Left ventricle myocardium inferior (tissue), 1 donor: ENCODE measurements around the gene SCN2A. TPM values are rescaled to one million over a fixed set of nuclear protein-coding genes. Genes with fewer than 3 reads are reported as not detected.

ENCODE experiments used
- DNase-seq: peaks from one replicate; pipeline ENCODE4 v3.0.0-alpha.2; 2020
- H3K27ac ChIP-seq: fragments of 200-600 bp; replicated peaks from 2 replicates; pipeline ENCODE4 v1.8.0; 2021
- H3K27me3 ChIP-seq: fragments of 200-600 bp; 2 replicates; pipeline ENCODE4 v1.8.0; 2021; ENCODE audit warnings: low read depth
- H3K36me3 ChIP-seq: fragments of 200-600 bp; 2 replicates; pipeline ENCODE4 v1.8.0; 2021
- H3K4me1 ChIP-seq: fragments of 200-600 bp; 2 replicates; pipeline ENCODE4 v1.8.0; 2021
- H3K4me3 ChIP-seq: fragments of 200-600 bp; 2 replicates; pipeline ENCODE4 v1.8.0; 2021; ENCODE audit warnings: mild to moderate bottlenecking, moderate library complexity
- H3K9me3 ChIP-seq: fragments of 200-600 bp; replicated peaks from 2 replicates; pipeline ENCODE4 v1.8.0; 2021
- intact Hi-C: fragments of 100-400 bp; cut with micrococcal nuclease; formaldehyde crosslinking; loops from one replicate; pipeline ENCODE4 v1.11.0; 2022
- total RNA-seq: library from RNA; stranded (reverse); fragmentation: NEBNext Ultra II Directional; extraction: Animal tissue kit (Norgen Biotek cat#: 25700); gene quantifications from one replicate; pipeline ENCODE4 v1.2.1, GENCODE V29; 2021
- TF ChIP-seq, protein P1 (sequence below): fragments of 200-600 bp; IDR thresholded peaks from 2 replicates; pipeline ENCODE4 v1.8.0; 2021; ENCODE audit warnings: antibody characterized with exemption, mild to moderate bottlenecking, borderline replicate concordance
- donor health status: DM: no; HTN: yes; CAD: no; lungs with severe emphysema.

The SCN2A gene
- total RNA-seq, 1 donor from 2014 or later, result 0.08 TPM

DNA sequence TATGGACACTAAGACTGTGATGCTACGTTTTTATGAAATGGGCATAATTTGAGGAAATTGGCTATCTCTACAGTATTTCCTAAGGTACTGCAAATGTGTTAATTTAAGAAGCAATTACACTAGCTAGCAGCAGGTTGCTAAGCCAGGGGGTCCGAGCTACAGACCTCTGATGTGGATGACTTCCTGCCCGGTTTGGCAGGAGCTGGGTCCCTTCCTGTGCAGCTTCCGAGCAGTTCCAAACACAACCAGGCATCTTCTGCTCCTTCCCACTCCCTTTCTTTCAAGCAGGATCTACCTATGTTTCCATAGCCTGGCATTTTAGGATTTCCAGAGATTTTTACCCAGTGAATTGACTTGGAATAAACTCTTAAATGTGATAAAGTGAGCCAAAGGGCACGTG is 55.7 kb downstream of the SCN2A start:
- Histone ChIP-seq H3K9me3 (no peaks in the 10 kb centered on the region), H3K4me3 (no peak overlapping the region), H3K4me1 (peaks cover 3% of the 10 kb centered on the region), H3K36me3 (no peaks in the 10 kb centered on the region), H3K27ac (no peak overlapping the region), H3K27me3 (no peaks in the 10 kb centered on the region)
- no peak for DNase-seq
- TF ChIP-seq, protein P1, sequence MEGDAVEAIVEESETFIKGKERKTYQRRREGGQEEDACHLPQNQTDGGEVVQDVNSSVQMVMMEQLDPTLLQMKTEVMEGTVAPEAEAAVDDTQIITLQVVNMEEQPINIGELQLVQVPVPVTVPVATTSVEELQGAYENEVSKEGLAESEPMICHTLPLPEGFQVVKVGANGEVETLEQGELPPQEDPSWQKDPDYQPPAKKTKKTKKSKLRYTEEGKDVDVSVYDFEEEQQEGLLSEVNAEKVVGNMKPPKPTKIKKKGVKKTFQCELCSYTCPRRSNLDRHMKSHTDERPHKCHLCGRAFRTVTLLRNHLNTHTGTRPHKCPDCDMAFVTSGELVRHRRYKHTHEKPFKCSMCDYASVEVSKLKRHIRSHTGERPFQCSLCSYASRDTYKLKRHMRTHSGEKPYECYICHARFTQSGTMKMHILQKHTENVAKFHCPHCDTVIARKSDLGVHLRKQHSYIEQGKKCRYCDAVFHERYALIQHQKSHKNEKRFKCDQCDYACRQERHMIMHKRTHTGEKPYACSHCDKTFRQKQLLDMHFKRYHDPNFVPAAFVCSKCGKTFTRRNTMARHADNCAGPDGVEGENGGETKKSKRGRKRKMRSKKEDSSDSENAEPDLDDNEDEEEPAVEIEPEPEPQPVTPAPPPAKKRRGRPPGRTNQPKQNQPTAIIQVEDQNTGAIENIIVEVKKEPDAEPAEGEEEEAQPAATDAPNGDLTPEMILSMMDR, result no peak
- intact Hi-C loops, result loop anchor here (10.0 kb wide), 1 partner anchor 60 kb away; the partner anchor contains the start of gene SCN2A

GRCh38 chr2:165295643-165296042 is 56.4 kb downstream of the SCN2A start:
- no peaks in the 10 kb centered on the region for H3K36me3 ChIP-seq
- TF ChIP-seq, protein P1, result no peak
- intact Hi-C loops, result loop anchor here (10.0 kb wide), 1 partner anchor 61 kb away; the partner anchor contains the start of gene SCN2A
- H3K4me3 ChIP-seq, result no peak overlapping the region
- H3K9me3 ChIP-seq, result no peaks in the 10 kb centered on the region
- no peak for DNase-seq
- H3K27me3 ChIP-seq, result no peaks in the 10 kb centered on the region
- H3K4me1 ChIP-seq, result peaks cover 3% of the 10 kb centered on the region
- H3K27ac ChIP-seq, result no peak overlapping the region

DNA sequence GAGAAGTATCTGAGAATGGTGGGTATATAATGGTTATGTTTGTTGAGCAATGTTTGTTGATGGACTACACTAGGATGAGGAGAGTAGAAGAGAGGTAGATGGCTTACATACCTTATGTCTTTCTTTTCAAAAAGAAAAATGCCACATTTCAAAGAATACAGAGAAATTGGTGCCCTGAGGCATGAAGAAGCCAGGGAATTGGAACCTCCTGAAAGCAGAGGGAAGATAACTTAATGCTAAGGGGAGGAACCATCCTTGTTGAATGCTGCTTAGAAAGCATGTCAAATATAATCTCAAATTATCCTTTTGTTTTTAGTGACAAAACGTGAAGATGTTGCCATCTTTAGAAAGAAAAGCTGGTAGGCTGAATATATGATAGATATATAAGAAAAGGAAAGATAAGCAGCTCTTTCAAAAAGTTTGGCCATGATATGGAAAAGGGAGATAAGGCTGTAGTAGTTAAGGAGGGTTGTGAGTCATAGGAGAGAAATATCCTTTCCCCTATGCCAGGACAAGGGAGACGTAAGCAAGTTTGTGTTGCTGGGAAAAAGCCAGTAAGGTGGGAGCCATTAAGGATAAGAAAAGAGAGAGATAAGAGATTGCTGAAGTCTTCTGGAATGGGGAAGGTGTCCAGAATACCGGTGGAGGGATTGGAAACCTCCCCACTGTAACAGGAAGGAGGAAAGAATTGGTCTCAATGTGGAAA is 66.3 kb downstream of the SCN2A start:
- H3K9me3 ChIP-seq, result no peaks in the 10 kb centered on the region

DNA sequence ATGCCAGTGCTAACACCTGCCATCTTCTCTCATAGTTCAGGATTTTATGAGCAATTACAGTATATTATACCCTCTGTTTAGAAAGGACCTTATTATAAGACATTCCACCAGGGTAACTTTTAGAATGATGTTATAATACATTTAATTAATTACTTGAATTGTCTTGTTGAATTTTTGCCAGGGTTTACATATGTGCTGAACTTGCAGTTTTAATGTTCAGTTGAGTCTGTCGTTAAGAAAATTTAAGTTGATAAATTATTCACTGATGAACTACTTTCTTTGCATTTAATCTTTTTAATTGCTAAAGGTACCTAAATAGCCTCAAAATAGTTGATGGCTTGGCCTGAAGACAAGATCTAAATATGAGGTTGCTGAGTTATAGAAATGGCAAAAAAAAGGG is 68.1 kb downstream of the SCN2A start:
- Histone ChIP-seq H3K27me3 (peaks cover 4% of the 10 kb centered on the region), H3K4me1 (no peaks in the 10 kb centered on the region), H3K4me3 (no peak overlapping the region), H3K9me3 (no peaks in the 10 kb centered on the region), H3K36me3 (no peaks in the 10 kb centered on the region), H3K27ac (no peak overlapping the region)
- intact Hi-C loops, result no loop called here
- no peak for DNase-seq
- TF ChIP-seq, protein P1, result no peak

More for the DNA sequence above, 66.3 kb downstream of the SCN2A start:
- Histone ChIP-seq H3K27me3 (peaks cover 4% of the 10 kb centered on the region), H3K4me3 (no peak overlapping the region), H3K36me3 (no peaks in the 10 kb centered on the region), H3K27ac (no peak overlapping the region), H3K4me1 (no peaks in the 10 kb centered on the region)
- intact Hi-C loops, result no loop called here
- TF ChIP-seq, protein P1, result no peak
- no peak for DNase-seq

DNA sequence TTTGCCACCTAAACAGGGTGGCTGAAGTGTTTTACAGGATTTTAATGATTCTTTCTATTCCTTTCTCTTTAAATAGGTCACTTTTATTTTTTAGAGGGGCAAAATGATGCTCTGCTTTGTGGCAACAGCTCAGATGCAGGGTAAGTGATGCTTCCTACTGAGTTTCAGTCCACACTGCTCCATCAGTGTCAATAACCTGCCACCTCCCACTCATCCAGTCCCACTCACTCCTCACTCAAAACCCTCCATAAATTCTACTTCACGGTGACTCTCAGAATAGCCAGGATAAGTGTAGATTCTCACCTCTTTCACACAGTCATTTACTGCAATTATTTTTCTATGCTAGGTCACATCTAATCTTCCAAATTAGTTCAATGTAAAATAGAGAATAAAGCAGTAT is 72.7 kb downstream of the SCN2A start:
- DNase-seq, result no peak
- TF ChIP-seq, protein P1, result no peak
- Histone ChIP-seq H3K9me3 (no peaks in the 10 kb centered on the region), H3K4me3 (no peak overlapping the region), H3K4me1 (no peaks in the 10 kb centered on the region), H3K36me3 (no peaks in the 10 kb centered on the region), H3K27me3 (no peaks in the 10 kb centered on the region), H3K27ac (no peak overlapping the region)
- intact Hi-C loops, result no loop called here
